Parathyroid adenoma (tissue), 2 donors: Measurements from ENCODE around the gene CLPTM1.
A peak's percentile ranks its signal among the peaks of the same experiment; 100 is the strongest.

Source experiments
- H2AFZ ChIP-seq: fragments of 300-600 bp; sonication (generic); one replicate; pipeline ENCODE4 v1.7.0; 2017; ENCODE audit warnings: antibody characterized with exemption, mild to moderate bottlenecking
- H3K27ac ChIP-seq: fragments of 300-600 bp; sonication (generic); one replicate; pipeline ENCODE4 v1.7.0; 2017
- H3K27me3 ChIP-seq: fragments of 300-600 bp; sonication (generic); one replicate; pipeline ENCODE4 v1.7.0; 2017; ENCODE audit warnings: low read length; ENCODE audit not compliant: control insufficient read depth, insufficient read depth
- H3K36me3 ChIP-seq: fragments of 300-600 bp; sonication (generic); one replicate; pipeline ENCODE4 v1.7.0; 2017; ENCODE audit warnings: low read length; ENCODE audit not compliant: control insufficient read depth, insufficient read depth
- H3K4me1 ChIP-seq: fragments of 300-600 bp; sonication (generic); one replicate; pipeline ENCODE4 v1.7.0; 2017; ENCODE audit warnings: control low read depth
- H3K4me2 ChIP-seq: fragments of 300-600 bp; sonication (generic); one replicate; pipeline ENCODE4 v1.7.0; 2017; ENCODE audit warnings: low read length
- H3K4me3 ChIP-seq: fragments of 300-600 bp; sonication (generic); one replicate; pipeline ENCODE4 v1.7.0; 2017; ENCODE audit warnings: low read depth, low read length
- H3K79me2 ChIP-seq: fragments of 300-600 bp; sonication (generic); one replicate; pipeline ENCODE4 v1.7.0; 2017; ENCODE audit warnings: control low read depth
- H3K9ac ChIP-seq: fragments of 300-600 bp; sonication (generic); one replicate; pipeline ENCODE4 v1.7.0; 2017; ENCODE audit warnings: mild to moderate bottlenecking
- H3K9me3 ChIP-seq: fragments of 300-600 bp; sonication (generic); one replicate; pipeline ENCODE4 v1.7.0; 2017; ENCODE audit warnings: low read length; ENCODE audit not compliant: control insufficient read depth
- CTCF ChIP-seq: fragments of 300-600 bp; sonication (generic); IDR thresholded peaks from one replicate; pipeline ENCODE4 v1.7.0; 2017; ENCODE audit warnings: antibody characterized with exemption, mild to moderate bottlenecking
- donor health status: primary hyperparathyroidism.

CLPTM1 gene

GRCh38 chr19:45032421-45032820, 77.2 kb downstream of the CLPTM1 start:
- no peak overlapping the region for H3K27ac ChIP-seq
- H3K36me3 ChIP-seq: no peaks in the 10 kb centered on the region

GRCh38 chr19:45035755-45036154, 80.6 kb downstream of the CLPTM1 start:
- H3K4me1 ChIP-seq: peaks cover 10% of the 10 kb centered on the region
- no peaks in the 10 kb centered on the region for H3K27me3 ChIP-seq
- no peak overlapping the region for H2AFZ ChIP-seq
- no peak overlapping the region for H3K4me3 ChIP-seq
- no peaks in the 10 kb centered on the region for H3K9me3 ChIP-seq
- H3K27ac ChIP-seq: no peak overlapping the region
- H3K4me2 ChIP-seq: no peak overlapping the region
- H3K36me3 ChIP-seq: no peaks in the 10 kb centered on the region
- no peak for TF ChIP-seq CTCF
- peaks cover 17% of the 10 kb centered on the region for H3K79me2 ChIP-seq
- H3K9ac ChIP-seq: no peak overlapping the region

More at GRCh38 chr19:45032421-45032820, 77.2 kb downstream of the CLPTM1 start:
- no peak overlapping the region for H3K9ac ChIP-seq
- H3K79me2 ChIP-seq: no peaks in the 10 kb centered on the region
- H3K4me3 ChIP-seq: no peak overlapping the region
- H3K27me3 ChIP-seq: no peaks in the 10 kb centered on the region
- no peaks in the 10 kb centered on the region for H3K4me1 ChIP-seq
- H3K4me2 ChIP-seq: no peak overlapping the region
- H2AFZ ChIP-seq: no peak overlapping the region
- no peaks in the 10 kb centered on the region for H3K9me3 ChIP-seq
- no peak for TF ChIP-seq CTCF

GRCh38 chr19:45037393-45038169, 82.4 kb downstream of the CLPTM1 start:
- peaks cover 31% of the 10 kb centered on the region for H3K79me2 ChIP-seq
- no peak overlapping the region for H2AFZ ChIP-seq
- H3K4me1 ChIP-seq: peaks cover 10% of the 10 kb centered on the region
- H3K4me3 ChIP-seq: no peak overlapping the region
- H3K27ac ChIP-seq: no peak overlapping the region
- no peak overlapping the region for H3K9ac ChIP-seq
- no peaks in the 10 kb centered on the region for H3K27me3 ChIP-seq
- TF ChIP-seq CTCF: no peak
- H3K4me2 ChIP-seq: no peak overlapping the region
- H3K36me3 ChIP-seq: no peaks in the 10 kb centered on the region
- H3K9me3 ChIP-seq: no peaks in the 10 kb centered on the region

GRCh38 chr19:45038931-45039893, 84.0 kb downstream of the CLPTM1 start, which contains the start of gene CLASRP:
TSS of gene CLASRP (plus strand) at chr19:45039045. CDS start at chr19:45040213, 1,168 bp downstream.
- Histone ChIP-seq H3K4me1 (peaks cover 10% of the 10 kb centered on the region), H3K79me2 (peaks cover 43% of the 10 kb centered on the region), H3K4me2 (peak within 1 kb of the TSS; percentile 91), H3K36me3 (no peaks in the 10 kb centered on the region), H3K27me3 (no peaks in the 10 kb centered on the region), H2AFZ (peak within 1 kb of the TSS; percentile 84), H3K9ac (peak within 1 kb of the TSS; percentile 94), H3K9me3 (no peaks in the 10 kb centered on the region), H3K27ac (peak within 1 kb of the TSS; percentile 95), H3K4me3 (peak within 1 kb of the TSS; percentile 100)
- no peak for TF ChIP-seq CTCF
